Activated CD4-positive, CD25-positive, alpha-beta regulatory T cell treated with anti-CD3 and anti-CD28 coated beads, Interleukin-2, amount 50 U/mL, for 72 hours (primary cell): ENCODE data around the gene CHIC2.

Experiments used
- DNase-seq: peaks from one replicate; pipeline ENCODE4 v3.0.0; 2021

The CHIC2 gene

GRCh38 chr4:54092405-54093323 lies 28.3 kb upstream of the CHIC2 start:
- DNase-seq, result no peak

GRCh38 chr4:54091637-54092404 lies 27.4 kb upstream of the CHIC2 start:
- DNase-seq, result peak; percentile 73

- no peak for DNase-seq
Observed at GRCh38 chr4:54090804-54091623, 26.6 kb upstream of the CHIC2 start.

GRCh38 chr4:54090404-54090803 lies 26.0 kb upstream of the CHIC2 start:
- DNase-seq, result no peak

DNA sequence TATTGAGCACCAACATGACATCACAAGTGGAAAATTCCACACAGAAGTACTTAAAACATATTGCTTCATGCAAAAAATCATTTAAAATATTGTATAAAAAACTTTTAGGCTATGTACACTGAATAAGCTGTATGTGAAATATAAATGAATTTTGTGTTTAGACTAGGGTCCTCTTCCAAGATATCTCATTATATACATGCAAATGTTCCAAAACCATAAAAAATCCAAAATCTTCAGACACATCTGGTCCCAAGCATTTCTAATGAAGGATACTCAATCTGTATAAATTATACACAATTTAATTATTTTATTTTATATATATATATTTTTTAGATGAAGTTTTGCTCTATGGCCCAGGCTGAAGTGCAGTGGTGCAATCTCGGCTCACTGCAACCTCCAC lies 25.5 kb upstream of the CHIC2 start:
- no peak for DNase-seq

GRCh38 chr4:54085284-54085683 lies 20.9 kb upstream of the CHIC2 start:
- DNase-seq, result no peak

DNA sequence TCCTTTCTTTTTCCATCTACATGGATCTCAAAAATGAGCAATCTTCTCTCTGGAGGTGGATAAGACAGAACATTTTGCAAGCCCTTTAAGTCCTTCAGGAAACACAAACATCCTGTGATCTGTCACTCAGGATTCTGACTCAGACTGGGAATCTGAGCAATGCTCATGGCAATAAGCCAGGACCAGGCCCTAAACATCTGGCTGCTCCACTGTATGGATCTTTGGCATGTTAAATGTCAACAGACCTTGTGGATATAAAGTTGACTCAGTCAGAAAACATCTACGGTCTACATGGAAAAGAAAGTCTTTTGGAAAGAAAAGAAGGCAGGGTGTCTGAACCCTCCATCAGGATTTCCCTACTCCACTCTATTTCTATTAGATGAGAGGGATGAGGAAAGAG lies 17.8 kb upstream of the CHIC2 start:
- no peak for DNase-seq

DNA sequence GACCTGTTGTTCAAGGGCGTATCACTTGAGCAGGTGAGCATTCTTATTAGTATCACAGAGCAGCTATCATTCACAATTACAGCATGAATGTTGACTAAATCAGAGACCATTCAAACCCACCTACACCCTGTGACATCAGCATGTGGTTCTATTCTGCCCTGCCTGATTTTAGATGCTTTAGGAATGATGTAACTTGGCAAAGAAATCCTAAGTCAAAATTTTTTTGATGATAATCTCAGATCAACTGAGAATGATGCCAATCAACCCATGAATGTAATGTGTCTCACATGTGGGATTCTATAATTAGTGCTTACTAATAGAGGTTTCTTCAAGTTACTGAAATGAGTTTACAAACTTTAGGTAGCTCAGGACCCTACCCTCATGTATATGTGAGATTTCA lies 13.4 kb upstream of the CHIC2 start:
- no peak for DNase-seq

DNA sequence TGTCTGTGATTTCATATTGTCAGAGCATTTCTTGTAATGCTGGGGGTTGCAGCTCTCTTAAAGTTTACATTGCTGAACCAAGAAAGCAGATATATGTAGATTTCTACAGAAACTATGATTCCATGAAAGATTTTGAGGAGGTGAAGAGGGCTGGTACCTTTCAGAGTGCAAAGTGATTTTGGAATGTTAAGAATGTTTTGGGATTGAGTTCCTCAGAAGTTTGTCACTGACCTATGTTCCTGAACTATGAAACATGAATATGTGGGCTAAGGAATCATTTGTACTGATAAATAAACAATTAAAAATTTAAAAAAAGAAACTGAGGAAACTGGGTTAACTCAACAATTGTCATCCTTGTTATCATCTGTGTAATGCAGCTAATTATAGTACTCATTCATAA lies 12.3 kb upstream of the CHIC2 start:
- DNase-seq, result no peak

DNA sequence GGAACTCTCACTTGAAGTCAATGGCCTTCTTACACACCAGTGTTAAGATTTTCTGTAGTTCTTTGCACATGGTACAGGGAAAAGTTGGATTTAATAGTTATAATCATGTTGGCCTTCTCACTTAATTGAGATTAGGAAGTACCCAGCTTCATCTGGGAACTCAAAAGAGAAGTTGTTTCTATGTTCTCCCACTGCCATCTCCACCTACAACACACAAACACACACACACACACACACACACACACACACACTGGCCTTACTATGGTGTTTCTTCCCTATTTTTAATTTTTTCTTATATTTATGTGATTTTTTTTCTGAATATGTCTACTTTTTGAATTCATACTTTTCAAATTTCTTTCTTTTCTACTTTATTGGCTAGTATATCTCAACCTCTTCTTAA lies 10.0 kb upstream of the CHIC2 start:
- DNase-seq, result no peak

GRCh38 chr4:54073271-54073880 lies 9.0 kb upstream of the CHIC2 start:
- no peak for DNase-seq

GRCh38 chr4:54067166-54067565 lies 2.8 kb upstream of the CHIC2 start:
- no peak for DNase-seq

DNA sequence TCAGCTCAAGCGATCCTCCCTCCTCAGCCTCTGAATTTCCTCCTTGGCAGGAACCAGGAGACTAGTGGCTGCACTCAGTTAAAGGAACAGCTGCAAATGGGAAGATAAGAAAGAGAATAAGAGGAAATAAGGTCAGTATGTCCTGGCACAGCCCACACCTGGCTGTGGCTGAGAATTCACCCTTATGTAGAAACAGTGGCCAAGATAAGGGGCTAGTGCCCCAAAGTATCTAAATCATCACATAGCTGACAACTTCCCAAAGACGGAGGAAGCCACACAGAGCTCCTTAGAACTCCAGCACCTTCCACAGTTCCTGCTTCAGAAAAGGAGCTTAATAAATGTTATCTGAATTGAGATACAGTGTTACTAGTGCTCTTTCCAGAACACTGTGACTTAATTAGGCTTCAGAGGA lies 2.3 kb upstream of the CHIC2 start:
- DNase-seq, result no peak

DNA sequence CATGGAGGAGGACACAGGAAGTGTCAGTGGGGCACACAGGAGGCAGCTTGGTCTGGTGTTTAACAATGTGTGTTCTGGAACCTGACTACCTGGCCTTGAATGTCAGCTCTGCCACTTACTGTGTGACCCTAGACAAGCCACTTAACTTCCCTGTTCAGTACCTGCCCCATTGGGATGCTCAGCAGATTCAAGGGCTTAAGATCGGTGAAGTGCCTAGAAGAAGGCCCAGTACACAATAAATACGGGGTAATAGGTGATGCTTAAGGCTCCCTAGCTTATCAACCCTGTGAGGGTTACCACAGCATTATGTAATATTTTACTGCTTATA lies 1.6 kb upstream of the CHIC2 start:
- DNase-seq, result no peak

DNA sequence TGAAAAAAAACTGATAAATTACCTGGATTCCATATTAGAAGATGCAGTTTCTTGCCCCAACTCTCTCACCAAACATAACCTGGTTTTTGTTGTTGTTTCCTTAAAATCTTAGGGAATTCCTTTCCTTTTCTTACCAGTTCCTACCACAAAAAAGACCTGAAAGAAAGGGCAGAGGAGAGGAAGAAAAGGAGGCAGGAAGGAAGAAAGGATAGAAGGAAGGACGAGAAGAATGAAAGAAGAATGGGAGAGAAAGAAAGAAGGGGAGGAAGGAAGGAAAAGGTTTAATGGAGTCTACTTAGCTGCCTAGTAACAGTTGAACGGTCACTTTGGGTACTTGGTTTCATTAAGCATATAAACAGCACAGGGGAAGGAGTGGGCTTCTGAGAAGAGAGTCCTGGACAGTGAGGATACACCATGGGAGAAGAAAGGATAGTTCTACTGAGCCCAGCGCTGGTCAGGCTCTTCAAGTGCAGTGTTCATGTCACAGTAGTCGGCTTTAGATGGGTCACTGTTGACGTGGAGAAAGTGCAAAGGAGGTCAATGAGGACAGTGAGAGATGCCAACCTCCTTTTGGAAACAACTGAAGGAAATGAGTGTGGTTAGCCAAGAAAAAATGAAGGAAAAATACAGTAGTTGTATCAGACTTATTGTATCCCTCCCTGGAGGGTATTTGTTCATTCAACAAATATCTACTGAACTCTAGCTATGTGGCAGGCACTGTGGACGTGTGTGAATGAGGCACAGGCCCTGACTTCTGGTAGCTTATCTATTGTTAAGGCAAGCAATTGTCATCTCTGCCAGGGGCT lies 1.1 kb upstream of the CHIC2 start:
- DNase-seq, result no peak

DNA sequence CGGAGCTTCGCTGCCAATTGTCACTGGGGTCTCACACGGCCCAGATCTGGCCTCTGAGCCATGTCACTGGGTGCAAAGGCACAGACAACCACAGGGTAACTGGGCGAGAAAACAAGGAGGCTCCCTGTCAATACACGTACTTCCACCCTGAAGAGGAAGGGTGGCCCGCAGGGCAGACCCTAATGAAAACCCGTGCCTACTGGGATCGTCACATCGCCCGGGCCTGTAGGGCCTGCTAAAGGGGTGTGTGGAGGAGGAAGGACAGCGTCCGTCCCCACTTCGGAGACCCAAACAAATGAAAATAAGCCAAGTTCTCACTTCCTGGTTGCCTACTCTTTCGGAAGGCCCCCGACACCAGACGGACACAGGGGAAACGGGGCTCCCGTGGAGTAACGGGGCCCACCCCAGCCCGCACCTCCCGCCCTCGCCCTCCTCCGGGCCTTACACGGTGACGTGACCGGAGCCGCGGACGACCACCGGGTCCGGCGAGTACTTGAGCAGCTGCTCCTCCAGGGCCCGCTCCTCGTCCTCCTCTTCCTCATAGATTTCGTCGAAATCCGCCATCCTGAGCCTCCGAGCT lies 578 bp downstream of the CHIC2 start:
- no peak for DNase-seq

DNA sequence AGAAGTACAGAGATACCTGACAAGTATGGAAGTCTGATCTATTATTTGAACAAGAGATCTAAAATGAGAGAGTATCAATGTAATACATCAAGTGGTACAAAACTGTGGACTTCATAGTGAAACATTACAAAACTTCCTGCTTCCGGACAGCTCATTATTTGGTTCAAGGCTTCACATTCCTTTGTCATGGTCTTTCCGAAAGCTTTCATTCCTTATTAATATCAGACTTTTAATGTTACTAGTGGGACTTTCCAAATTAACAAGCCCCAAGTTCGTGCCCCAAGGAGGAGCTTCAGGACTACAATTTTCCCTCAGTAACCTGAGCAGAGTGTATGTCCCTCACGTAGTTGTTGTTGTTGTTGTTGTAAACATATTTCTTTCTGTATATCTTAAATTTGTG lies 1.2 kb downstream of the CHIC2 start:
- DNase-seq, result no peak

DNA sequence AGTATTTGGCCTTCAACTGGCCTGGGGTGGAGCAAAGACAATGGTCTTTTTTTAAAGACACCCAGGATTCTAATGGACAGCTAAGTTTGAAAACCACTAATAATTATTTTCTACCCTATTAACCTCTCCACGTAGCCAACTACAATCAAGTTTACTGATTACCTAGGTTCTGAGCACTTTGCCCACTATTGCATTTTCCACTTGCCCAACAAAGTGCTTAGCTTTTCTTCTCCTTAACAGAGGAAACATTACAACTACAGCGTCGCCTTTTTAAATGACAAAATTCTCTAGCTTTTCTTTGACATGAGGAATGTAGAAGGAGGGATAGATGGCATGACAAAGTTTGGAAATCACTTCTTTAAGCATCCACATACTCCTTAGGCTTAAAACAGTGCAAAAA lies 2.0 kb downstream of the CHIC2 start:
- no peak for DNase-seq

DNA sequence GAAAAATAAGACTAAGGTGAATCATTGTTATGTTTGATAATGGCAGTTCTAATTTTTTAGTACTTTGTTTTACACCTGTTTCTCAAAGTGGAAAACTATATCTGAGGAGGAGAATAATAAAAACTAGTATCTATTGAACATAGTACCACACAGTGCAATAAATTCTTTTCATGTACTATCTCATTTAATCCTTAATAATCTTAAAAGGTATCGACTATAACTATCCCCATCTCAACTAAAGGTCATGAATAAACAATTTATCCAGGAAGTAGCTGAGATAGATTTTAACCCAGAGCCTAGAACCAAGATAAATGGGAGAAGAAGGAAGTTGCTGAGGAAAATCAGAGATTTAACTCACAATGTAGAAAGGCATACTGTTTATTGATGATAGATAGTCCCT lies 2.5 kb downstream of the CHIC2 start:
- DNase-seq, result no peak

DNA sequence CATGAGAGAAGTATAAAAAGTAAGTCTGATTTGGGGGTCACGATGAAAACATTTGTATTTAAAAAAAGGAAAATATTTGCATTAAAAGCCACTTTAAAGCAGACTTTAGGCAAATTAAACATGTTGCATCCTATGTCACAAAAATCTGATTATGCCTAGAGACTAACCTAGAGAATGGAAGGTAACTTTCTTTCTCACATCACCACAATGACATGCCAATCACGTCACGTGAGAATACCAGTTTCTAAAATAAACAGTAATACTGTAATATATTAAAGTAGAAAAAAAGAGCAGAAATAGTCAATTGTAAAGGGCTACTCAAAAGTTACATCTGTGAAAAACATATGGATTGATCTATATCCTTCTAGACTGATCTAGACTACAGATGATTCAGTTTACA lies 3.3 kb downstream of the CHIC2 start:
- no peak for DNase-seq

DNA sequence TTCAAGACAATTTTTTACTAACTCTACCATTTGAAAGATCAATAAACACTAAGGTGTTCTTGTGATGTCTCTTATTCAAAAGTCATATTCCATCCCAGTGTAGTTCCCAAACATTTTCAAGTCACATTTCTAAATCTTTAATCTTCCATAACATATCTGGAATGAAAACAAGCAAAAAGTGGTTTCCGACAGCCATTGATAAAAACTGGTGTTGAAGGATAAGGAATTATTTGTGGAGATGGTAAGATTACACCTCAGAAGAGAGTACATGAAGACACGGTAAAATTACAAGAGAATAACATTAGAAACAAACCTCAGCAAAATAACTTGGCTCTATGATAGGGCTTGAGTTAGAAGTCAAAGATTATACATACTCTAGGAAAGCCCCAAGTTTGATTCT lies 4.3 kb downstream of the CHIC2 start:
- no peak for DNase-seq

GRCh38 chr4:54058171-54058570 lies 6.2 kb downstream of the CHIC2 start:
- DNase-seq, result no peak
